HUES48 (cell line): ENCODE results near the gene GATA5.

Experiments used
- H3K27ac ChIP-seq: one replicate; pipeline ENCODE4 v1.7.0; 2013; ENCODE audit warnings: low read depth, low read length, inconsistent platforms
- H3K27me3 ChIP-seq: 2 replicates; pipeline ENCODE4 v1.6.1; 2013; ENCODE audit warnings: mild to moderate bottlenecking, low read length; ENCODE audit not compliant: control insufficient read depth, insufficient read depth
- H3K36me3 ChIP-seq: 2 replicates; pipeline ENCODE4 v1.6.1; 2013; ENCODE audit warnings: low read length; ENCODE audit not compliant: control insufficient read depth, insufficient read depth
- H3K4me1 ChIP-seq: 2 replicates; pipeline ENCODE4 v1.6.1; 2013; ENCODE audit warnings: mild to moderate bottlenecking, low read length; ENCODE audit not compliant: control insufficient read depth, insufficient read depth
- H3K4me3 ChIP-seq: 2 replicates; pipeline ENCODE4 v1.5.1; 2013; ENCODE audit warnings: mild to moderate bottlenecking, low read depth, low read length
- H3K9ac ChIP-seq: 2 replicates; pipeline ENCODE4 v1.6.1; 2013; ENCODE audit warnings: mild to moderate bottlenecking, low read depth, low read length, moderate library complexity
- H3K9me3 ChIP-seq: 2 replicates; pipeline ENCODE4 v1.6.1; 2013; ENCODE audit warnings: low read length; ENCODE audit not compliant: control insufficient read depth, insufficient read depth

Gene GATA5

DNA sequence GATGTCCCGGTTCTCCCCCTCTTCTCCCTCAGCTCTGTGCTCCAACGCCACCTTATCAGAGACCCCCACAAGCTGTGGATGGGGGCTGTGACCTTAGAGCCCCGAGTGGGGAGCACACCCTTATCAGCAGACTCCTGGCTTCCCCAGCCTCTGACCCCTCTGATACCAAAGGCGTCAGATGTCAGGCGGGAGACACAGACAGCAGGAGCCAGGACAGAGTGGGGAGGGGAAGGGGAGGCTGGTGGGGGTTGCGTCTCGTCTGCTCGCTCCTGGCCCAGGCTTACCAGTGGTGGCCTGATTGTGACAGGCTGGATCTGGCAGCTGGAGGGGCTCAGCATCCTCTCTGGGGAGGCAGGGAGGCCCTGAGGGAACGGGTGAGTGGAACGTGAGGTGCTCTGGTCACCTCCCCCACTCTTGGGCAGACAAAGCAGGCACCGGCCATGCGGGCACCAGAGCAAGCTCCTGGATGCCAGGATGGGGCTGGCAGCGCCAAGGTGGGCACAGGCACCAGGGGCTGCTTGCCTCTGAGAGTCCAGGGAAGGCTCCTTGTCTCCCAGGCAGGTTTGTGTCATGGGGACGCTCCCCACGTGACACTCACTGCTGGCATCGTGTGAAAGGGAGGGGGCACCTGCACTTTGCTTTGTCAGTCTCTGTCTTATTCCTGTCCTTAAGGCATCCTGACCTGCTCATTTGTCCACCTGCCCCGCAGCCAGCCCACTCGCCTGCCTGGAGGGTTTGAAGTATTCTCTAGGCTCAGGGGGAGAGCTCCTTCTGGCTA, 27.8 kb upstream of the GATA5 start:
- H3K4me1 ChIP-seq, result no peaks in the 10 kb centered on the region
- no peak overlapping the region for H3K4me3 ChIP-seq
- H3K9ac ChIP-seq, result no peak overlapping the region
- no peak overlapping the region for H3K27ac ChIP-seq
- H3K27me3 ChIP-seq, result no peaks in the 10 kb centered on the region
- H3K9me3 ChIP-seq, result no peaks in the 10 kb centered on the region
- no peaks in the 10 kb centered on the region for H3K36me3 ChIP-seq

DNA sequence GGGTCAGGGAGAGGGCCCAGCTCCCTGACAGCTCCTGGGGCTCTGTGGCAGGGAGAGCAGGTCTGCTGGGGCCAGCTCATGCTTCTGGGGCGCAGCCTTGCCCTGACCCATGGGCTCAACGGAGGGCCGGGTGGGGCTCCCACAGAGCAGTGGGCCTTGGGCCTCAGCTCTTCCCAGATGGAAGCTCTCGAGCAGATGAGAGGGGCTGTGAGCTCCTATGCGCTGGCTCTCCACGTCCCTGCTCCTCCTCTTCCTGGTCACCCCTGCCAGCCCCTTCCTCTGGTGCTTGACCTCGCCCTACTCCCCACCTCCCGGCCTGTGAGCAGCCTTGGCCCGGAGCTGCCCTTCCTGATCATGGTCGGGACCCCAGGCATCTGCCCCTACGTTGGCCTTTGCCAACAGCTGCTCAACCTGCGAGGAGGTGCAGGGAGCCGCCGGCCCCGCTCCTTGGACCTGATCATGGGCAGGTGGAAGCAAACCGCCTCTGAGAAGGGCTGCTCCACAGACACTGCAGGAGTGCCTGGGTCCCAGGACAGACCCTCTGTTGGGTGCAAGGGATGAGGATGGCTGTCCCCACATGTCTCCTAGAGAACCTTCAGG, 26.8 kb upstream of the GATA5 start:
- no peak overlapping the region for H3K4me3 ChIP-seq
- no peak overlapping the region for H3K27ac ChIP-seq
- no peaks in the 10 kb centered on the region for H3K27me3 ChIP-seq
- no peaks in the 10 kb centered on the region for H3K36me3 ChIP-seq
- H3K9me3 ChIP-seq, result no peaks in the 10 kb centered on the region
- no peak overlapping the region for H3K9ac ChIP-seq
- no peaks in the 10 kb centered on the region for H3K4me1 ChIP-seq

DNA sequence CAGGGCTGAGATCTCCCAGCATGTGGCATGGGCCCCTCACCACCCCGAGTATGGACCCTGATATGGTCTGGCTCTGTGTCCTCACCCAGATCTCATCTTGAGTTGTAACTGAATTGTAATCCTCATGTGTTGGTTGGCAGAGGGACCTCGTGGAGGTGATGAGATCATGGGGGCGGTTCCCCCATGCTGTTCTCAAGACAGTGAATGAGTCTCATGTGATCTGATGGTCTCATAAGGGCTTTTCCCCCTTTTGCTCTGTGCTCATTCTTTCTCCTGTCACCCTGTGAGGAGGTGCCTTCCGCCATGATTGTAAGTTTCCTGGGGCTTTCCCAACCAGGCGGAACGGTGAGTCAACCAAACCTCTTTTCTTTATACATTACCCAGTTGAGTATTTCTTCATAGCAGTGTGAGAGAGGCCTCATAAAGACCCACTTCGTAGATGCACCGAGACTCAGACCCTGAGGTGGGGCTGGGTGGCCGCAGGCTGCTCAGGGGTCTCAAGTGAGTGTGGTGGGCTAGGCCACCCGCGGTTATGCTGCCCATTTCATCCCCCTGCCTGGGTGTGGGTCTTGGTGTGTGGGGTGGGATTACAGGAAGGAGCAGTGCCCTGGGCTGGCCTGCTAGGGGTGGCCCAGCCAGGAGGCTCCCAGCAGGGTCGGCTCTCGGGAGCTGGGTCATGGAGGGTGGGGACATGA, 26.2 kb upstream of the GATA5 start:
- Histone ChIP-seq H3K4me3 (no peak overlapping the region), H3K9ac (no peak overlapping the region), H3K4me1 (no peaks in the 10 kb centered on the region), H3K27ac (no peak overlapping the region), H3K9me3 (no peaks in the 10 kb centered on the region), H3K36me3 (no peaks in the 10 kb centered on the region), H3K27me3 (no peaks in the 10 kb centered on the region)

DNA sequence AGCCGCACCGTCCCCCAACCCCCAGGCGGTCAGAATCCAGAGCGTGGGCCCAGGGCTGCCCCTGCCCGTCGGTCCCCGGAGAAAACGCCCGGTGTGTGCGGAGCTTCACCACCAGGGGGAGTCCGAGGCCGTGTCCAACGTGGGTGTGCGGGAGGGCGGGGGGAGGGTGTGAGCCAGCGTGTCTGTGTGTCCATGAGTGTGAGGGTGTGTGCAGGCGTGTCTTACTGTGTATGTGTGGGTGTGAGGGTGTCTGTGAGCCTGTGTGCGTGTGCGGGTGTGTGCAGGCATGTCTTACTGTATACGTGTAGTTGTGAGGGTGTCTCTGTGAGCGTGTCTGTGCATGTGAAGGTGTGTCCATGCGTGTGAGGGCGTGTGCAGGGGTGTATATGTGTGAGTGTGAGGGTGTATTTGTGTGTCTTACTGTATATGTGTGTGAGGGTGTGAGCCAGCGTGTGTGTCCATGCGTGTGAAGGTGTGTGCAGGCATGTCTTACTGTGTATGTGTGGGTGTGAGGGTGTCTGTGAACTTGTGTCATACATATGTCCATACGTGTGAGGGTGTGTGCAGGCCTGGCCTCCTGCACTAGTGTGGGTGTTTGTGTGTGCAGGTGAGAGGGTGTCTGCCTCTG, 24.6 kb upstream of the GATA5 start:
- H3K9me3 ChIP-seq, result no peaks in the 10 kb centered on the region
- no peaks in the 10 kb centered on the region for H3K27me3 ChIP-seq
- H3K9ac ChIP-seq, result no peak overlapping the region
- H3K4me1 ChIP-seq, result peaks cover 3% of the 10 kb centered on the region; the same call in 1 of the 2 replicates
- H3K36me3 ChIP-seq, result no peaks in the 10 kb centered on the region
- H3K27ac ChIP-seq, result no peak overlapping the region
- H3K4me3 ChIP-seq, result no peak overlapping the region

DNA sequence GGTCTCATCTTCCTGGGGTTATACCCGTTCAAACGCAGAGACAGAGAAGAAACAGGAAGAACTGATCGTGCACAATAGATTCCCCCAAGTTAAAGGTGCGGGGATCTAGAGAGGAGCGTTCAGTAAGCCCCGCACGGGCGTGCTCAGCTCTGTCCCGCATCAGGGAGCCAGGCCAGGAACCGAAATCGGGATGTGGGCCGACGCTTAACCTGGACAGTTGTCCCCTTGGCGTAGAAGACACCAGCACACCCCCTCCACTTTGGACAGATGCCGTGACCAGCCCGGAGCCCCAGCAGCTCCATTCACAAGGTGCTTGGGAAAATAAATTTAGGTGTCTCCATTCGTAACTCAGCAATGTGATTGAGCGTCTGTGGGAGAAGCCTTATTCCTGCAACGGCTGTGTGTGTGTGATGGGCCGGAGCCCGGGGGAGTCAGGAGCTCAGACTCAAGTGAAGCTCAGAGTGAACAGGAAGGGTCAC, 24.0 kb upstream of the GATA5 start:
- H3K27me3 ChIP-seq, result no peaks in the 10 kb centered on the region
- H3K9me3 ChIP-seq, result no peaks in the 10 kb centered on the region
- H3K36me3 ChIP-seq, result no peaks in the 10 kb centered on the region
- H3K4me3 ChIP-seq, result no peak overlapping the region
- no peak overlapping the region for H3K9ac ChIP-seq
- no peak overlapping the region for H3K27ac ChIP-seq
- peaks cover 3% of the 10 kb centered on the region; the same call in 1 of the 2 replicates for H3K4me1 ChIP-seq

DNA sequence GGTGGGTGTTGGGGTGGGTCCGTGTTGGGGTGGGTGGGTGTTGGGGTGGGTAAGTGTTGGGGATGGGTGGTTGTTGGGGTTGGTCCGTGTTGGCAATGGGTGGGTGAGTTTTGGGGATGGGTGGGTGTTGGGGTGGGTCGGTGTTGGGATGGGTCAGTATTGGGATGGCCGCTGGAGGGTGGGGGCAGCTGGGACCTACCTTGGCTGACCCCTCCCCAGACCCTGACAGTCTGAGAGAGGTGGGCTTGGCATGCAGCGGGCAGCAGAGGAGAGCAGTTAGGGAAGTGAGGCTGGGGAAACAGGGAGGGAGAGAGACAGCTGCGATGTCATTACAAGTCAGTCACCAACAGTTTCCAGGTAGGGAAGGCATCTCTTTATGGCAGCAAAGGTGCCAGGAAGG, 23.1 kb upstream of the GATA5 start:
- Histone ChIP-seq H3K27me3 (no peaks in the 10 kb centered on the region), H3K4me1 (peaks cover 3% of the 10 kb centered on the region; the same call in 1 of the 2 replicates), H3K36me3 (no peaks in the 10 kb centered on the region), H3K9me3 (no peaks in the 10 kb centered on the region), H3K4me3 (no peak overlapping the region), H3K27ac (no peak overlapping the region), H3K9ac (no peak overlapping the region)

DNA sequence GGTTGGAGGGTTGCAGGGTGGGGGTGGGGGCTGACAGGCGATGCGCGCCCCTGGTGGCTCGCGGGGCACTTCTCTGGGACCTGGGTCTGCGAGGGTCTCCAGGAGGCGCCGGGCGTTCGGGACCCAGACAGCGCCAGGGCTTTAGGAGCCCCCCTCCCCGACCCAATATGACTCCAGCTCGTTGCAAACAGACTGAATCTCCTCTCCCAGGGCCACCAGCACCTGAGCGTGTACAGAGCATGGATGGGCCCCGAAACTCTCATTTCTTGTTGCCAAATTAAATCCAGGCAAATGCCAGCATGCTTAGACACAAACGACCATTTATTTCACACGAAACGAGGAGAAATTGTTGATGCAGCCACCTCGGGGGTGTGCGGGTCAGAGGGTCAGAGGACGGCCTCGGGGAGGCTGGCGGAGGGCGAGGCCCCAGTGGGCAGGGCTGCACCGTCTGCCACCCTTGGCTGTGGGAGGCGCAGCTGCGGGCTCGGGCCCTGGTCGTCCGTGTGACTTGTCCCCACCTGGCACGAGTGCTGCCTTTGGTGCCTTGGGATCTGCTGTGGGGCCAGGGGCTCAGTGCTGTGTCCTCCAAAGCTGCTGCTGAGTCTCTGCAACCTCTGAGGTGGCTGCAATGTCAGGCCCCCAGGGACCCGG, 20.9 kb upstream of the GATA5 start:
- Histone ChIP-seq H3K27ac (no peak overlapping the region), H3K4me3 (no peak overlapping the region), H3K9ac (no peak overlapping the region)

DNA sequence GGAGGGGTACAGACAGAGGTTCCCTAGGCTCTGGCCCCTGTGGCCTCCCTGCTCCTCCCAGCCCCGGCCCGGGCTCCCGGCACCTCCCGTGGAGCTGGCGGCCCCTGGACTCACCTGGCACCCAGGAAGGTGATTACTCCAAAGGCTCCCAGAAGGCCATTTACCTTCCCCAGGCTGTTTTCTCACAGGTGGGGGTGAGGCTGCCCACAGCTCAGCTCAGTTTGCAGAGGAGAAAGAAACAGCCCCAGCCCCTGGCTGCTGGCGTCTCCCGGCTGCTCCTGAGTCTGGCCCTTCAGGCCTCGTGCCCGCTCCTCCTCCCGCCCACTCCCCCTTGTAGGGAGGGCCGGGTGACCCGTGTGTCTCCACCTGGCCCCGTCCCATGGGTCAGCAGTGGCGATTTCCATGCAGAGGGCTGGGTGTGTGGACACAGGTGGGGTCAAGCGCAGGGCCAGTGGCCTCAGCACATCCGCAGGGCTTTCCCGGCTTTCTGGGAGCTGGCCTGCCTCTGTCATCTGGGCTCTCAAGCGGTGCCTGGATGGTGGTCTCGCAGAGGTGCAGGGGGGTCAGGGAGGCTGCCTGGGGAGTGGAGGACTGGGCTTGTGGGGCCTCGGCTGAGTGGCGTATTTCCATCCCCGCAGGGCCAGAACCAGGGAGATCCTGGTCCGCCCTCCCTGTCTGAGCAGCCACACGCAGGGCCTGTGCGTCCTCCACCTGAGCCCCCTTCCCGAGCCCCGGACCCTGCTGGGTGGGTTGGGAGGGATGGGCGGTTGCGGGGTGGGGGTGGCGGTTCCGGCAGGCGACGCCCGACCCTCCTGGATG, 20.2 kb upstream of the GATA5 start:
- Histone ChIP-seq H3K4me1 (peaks cover 3% of the 10 kb centered on the region; the same call in 1 of the 2 replicates), H3K27me3 (no peaks in the 10 kb centered on the region), H3K9ac (no peak overlapping the region), H3K27ac (no peak overlapping the region), H3K4me3 (no peak overlapping the region), H3K9me3 (no peaks in the 10 kb centered on the region), H3K36me3 (no peaks in the 10 kb centered on the region)

More for the DNA sequence above, 20.9 kb upstream of the GATA5 start:
- H3K9me3 ChIP-seq, result no peaks in the 10 kb centered on the region
- H3K36me3 ChIP-seq, result no peaks in the 10 kb centered on the region
- no peaks in the 10 kb centered on the region for H3K27me3 ChIP-seq
- peaks cover 3% of the 10 kb centered on the region; the same call in 1 of the 2 replicates for H3K4me1 ChIP-seq

DNA sequence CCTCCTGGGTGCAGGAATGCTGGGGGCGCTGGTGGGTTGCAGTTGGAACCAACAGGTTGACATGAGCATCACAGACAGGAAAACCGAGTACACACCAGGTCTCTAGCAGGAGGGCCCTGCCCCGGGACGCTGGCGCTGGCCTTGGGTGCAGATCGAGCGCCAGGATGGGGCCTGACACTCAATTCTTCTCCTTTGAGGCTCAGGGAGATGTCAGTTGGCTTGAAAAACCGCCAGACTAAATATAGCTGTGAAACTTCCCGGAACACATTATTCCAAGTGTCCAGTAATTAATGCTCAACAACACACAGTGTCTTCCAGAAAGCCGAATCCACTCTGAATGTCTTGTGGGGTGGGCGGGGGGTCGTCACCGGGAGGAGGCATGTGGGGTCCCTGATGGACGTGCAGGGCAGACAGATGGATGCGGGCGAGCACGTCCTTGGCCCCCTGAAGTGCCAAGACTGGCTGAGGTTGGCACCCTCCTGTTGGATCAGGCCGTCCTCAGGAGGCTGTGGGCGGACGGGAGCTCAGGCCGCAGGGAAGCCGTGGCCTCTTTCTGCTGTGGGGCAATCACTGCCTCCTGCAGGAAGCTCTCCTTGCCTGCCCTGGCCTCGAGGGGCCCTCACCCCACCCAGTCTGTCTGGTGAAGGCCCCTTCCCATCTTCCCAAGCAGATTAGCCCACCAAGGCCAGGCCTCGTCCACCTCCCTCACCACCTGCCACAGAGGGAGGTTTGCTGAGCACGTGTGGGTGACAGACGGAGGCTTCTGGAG, 19.4 kb upstream of the GATA5 start:
- Histone ChIP-seq H3K27ac (no peak overlapping the region), H3K4me1 (peaks cover 3% of the 10 kb centered on the region; the same call in 1 of the 2 replicates), H3K9ac (no peak overlapping the region), H3K9me3 (no peaks in the 10 kb centered on the region), H3K36me3 (no peaks in the 10 kb centered on the region), H3K27me3 (no peaks in the 10 kb centered on the region), H3K4me3 (no peak overlapping the region)
